Hematopoietic multipotent progenitor cell (in vitro differentiated cells): ENCODE results near the gene TSSK6. TPM values are rescaled to one million over a fixed set of nuclear protein-coding genes. Genes with fewer than 3 reads are reported as not detected.

Experiments used
- DNase-seq, 3 donors: peaks; one replicate each; pipeline ENCODE4 v3.0.0-alpha.2; 2011 to 2015; ENCODE audit warnings: low read depth in 2 of 3, low spot score in 2 of 3
- total RNA-seq: library from RNA; depleted of rRNA; stranded (reverse); fragments of >200 nt; gene quantifications from one replicate; pipeline ENCODE4 v1.2.3, GENCODE V29; 2012

TSSK6 gene
- total RNA-seq, 1 donor = 5.4 TPM

- no peak for DNase-seq
Observed at GRCh38 chr19:19507354-19507753, 8.0 kb downstream of the TSSK6 start.

GRCh38 chr19:19506592-19506991 lies 8.8 kb downstream of the TSSK6 start:
- no peak for DNase-seq

DNA sequence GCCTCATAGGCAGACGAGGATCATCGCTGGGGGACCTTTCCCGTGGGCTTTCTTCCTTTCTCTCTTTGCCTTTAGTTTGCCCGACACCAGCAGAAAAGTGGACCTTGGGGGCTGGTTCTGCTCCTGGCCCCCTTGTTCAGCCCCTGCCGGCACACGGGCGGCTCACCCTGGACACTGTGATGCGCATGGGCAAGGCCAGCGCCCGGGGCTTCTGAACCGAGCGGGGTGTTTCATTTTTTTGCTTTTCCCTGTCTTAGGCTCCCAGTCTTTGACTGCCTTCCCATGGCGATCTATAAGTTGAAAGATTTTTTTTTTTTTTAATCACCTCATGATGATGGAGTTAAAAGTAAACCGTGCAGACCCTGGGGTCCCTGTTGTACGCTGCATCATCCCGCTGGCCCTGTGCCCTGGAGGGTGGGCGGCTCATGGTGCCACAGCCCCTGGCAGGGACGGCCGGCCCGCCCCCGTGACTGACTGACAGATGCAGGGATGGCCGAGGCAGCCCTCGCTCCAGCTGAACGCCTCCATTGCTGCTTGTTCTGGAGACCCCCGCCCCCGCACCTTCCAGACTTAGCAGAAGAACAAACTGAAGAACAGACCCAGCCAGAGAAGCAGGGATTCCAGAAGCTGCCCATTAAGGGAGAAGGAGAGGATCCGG lies 9.6 kb downstream of the TSSK6 start:
- no peak for DNase-seq

- DNase-seq = no peak
Observed at GRCh38 chr19:19504754-19505668, 10.3 kb downstream of the TSSK6 start.

- no peak for DNase-seq
Observed at GRCh38 chr19:19502808-19503602, 12.3 kb downstream of the TSSK6 start.

- DNase-seq = no peak
Observed at GRCh38 chr19:19502281-19502680, 13.1 kb downstream of the TSSK6 start.

DNA sequence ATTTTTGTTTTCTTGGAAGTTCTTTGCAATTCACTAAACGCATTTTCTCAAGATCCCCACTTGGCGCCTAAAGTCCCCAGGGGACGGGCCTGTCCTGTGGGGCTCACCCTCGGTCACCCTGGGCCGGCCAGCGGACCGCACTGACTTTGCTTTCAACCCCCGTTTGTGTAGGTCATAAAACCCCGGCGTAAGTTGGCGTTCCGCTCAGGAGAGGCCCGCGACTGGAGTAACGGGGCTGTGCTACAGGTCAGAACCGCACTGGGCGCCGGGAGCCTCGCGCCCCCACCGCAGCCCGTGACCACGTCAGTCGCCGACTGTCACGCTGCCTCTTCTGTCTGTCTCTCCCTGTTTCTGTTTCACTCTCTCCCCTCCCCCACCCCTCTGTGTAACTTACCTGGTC lies 13.6 kb downstream of the TSSK6 start:
- no peak for DNase-seq

DNA sequence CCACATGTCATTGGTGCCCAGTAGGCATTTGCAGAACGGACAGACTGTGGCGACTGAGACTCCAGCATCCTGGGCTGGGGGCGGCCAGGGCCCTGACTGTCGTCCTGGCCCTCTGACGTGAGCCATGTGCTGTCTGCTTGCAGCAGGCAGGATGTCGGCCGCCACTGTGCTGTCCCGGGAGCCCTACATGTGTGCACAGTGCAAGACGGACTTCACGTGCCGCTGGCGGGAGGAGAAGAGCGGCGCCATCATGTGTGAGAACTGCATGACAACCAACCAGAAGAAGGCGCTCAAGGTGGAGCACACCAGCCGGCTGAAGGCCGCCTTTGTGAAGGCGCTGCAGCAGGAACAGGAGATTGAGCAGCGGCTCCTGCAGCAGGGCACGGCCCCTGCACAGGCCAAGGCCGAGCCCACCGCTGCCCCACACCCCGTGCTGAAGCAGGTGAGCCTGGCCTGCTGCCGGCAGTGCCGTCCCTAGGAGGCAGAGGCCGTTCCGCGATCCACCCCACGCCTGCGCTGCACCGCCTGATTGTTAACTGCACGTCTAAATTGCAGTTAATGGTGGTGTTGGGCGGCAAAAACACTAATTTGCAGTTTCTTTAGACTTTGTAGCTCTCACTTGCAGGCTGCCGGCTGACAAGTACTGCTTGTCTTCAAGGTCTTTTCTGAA lies 14.2 kb downstream of the TSSK6 start:
- no peak for DNase-seq

DNA sequence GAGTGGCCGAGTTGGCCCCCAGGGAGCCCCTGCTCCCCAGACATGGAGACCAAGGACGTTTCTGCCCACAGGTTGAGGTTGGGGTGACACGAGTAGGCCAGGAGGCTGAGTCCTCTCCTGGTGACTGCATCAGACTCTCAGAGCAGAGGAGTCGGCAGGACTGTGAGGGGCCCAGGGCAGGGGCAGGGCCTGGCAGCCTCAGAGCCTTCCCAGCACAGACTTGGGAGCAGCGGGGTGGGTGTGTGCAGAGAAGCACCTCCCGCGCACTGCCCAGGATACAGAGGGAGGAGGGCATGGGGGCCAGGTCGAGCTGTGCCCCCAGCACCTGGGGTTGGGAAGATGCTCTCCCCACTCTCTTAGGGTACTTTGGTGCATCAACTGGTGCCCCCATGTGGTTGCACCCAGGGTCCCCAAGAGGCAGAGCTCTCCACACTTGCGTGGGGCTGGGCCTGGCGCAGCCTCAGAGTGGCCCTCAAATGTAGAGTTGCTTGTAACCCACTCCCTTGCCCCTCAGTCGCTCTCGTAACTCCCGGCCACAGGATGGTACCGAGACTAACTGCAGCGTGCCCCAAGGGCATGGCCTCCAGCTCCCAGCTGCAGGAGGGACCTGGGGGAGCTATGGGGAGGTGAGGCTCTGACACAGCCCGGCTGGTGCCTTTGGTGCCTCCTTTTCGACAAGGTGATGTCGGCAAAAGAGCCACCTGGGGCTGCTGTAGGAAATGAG lies 15.9 kb downstream of the TSSK6 start:
- DNase-seq = no peak

DNA sequence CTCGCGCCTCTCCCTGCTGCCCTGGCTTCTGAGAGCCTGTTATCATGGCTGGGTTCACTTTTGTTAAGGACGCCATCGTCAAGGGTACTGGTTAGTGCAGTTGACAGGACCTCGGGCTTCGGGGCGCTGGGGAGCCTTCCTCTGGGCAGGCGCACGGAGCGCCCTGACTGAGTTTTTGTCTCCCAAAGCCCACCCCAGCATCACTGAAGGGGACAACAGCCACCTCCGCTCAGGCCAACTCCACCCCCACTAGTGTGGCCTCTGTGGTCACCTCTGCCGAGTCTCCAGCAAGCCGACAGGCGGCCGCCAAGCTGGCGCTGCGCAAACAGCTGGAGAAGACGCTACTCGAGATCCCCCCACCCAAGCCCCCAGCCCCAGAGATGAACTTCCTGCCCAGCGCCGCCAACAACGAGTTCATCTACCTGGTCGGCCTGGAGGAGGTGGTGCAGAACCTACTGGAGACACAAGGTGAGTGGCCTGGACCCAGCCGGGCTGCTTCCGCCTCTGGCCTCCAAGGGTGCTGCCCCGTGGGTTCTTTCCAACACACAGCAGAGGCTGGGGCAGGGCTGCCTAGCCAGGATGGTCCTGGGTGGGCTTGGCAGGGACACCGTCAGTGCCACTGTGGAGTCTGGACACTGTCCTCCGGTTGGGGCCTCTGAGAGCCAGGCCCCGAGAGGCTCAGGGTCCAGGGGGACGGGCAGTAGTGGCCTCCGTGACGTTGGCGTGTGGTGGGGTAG lies 16.9 kb downstream of the TSSK6 start:
- no peak for DNase-seq

DNA sequence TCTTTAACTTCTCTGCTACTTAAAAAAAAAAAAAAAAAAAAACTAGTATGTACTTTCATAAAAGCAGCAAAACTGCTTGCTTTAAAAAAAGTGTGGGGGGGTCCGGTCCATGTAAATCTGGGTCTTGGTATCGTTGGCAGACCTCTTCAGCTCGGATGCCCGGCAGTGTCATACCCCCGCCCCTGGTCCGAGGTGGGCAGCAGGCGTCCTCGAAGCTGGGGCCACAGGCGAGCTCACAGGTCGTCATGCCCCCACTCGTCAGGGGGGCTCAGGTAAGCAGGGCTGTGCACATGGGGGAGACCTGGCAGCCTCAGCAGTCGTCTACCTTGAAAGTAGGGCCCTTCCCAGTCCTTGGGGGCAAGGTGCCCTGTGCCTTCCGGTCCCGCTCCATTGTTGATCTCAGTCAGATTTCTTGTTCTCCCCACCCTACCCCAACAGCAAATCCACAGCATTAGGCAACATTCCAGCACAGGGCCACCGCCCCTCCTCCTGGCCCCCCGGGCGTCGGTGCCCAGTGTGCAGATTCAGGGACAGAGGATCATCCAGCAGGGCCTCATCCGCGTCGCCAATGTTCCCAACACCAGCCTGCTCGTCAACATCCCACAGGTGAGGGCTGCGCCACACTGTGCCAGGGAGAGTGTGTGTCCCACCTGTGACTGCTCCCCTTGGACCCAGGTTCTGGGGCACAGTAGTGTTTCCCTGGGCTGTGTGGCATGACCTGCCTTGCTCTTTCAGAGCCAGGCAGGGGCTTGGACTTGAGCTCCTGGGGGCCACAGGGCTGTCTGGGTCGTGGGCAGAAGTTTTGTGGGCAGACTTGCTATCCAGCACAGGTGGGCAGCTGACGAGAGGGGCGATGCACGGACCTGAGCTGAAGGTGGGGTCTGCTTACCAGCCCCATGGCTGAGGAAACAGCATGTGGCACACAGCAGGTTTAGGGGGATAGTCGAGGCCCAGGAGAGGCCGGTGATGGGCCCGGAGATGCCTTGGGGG lies 19.4 kb downstream of the TSSK6 start:
- no peak for DNase-seq

- DNase-seq = no peak
Observed at GRCh38 chr19:19493841-19494546, 21.4 kb downstream of the TSSK6 start.

GRCh38 chr19:19492026-19492610 lies 23.2 kb downstream of the TSSK6 start:
- DNase-seq = no peak

GRCh38 chr19:19491321-19492025 lies 23.9 kb downstream of the TSSK6 start:
- no peak for DNase-seq

- DNase-seq = peak; percentile 69 to 91 (median 80)
Observed at GRCh38 chr19:19490214-19490968, 25.0 kb downstream of the TSSK6 start.

DNA sequence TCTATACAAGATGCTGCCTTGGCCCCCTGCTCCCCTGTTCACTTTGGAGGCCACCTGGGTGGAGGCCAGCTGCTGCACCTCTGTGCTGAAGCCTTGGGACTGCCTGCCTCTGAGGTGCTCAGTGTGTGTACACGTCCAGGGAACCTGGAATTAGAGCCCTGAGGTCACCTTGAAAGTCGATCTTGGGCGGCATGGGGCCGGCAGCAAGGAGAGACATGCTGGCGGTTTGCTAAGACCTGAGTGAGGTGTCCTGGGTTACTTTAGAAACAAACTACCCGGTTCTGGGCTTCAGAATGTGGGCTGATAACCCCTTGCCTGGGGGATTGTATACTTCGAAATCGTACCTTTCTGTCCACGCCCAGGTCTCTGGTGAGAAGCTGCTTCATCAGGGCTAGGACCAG lies 25.5 kb downstream of the TSSK6 start:
- DNase-seq = peak in 1 of 3 donors; percentile 13
